Renal cortical epithelial cell (primary cell): ENCODE data around the gene ZCCHC3. TPM values are rescaled to one million over a fixed set of nuclear protein-coding genes. Genes with fewer than 3 reads are reported as not detected.

Experiments used
- DNase-seq: peaks from one replicate; pipeline ENCODE4 v3.0.0-alpha.2; 2011; ENCODE audit warnings: low read depth
- total RNA-seq: library from RNA; depleted of rRNA; stranded (reverse); fragments of >200 nt; gene quantifications from 2 replicates; pipeline ENCODE4 v1.2.3, GENCODE V29; 2014

ZCCHC3 gene
- total RNA-seq, 1 donor from 2014 or later = 14.4 TPM

DNA sequence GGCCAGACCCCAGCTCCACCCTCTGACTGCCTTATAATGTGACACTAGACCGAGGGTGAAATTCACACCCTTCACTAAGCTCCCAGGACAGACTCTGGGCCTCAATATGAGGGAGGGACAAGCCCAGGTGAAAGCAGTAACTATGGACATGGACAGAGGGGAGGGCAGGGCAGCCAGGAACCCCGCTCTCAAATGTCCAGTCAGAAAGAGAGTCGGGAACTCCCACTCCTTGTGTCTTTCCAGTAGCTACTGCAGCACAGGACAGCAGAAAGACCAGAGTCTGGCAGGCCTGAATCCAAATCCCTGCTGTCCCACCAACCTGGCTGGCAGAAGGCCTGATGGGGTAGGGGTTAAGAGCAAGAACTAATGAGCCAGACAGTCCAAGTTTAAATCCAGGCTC, 13.2 kb upstream of the ZCCHC3 start:
- DNase-seq = no peak

GRCh38 chr20:286508-286907, 10.9 kb upstream of the ZCCHC3 start:
- no peak for DNase-seq

GRCh38 chr20:288956-289692, 8.2 kb upstream of the ZCCHC3 start:
- DNase-seq = no peak

GRCh38 chr20:289693-290083, 7.7 kb upstream of the ZCCHC3 start:
- DNase-seq = peak; percentile 13

GRCh38 chr20:290084-290831, 7.1 kb upstream of the ZCCHC3 start, which contains the start of gene C20orf96:
Gene C20orf96, minus strand, starts transcription at chr20:290750. Its CDS starts 140 bp downstream, at chr20:290610.
- peak; percentile 89 for DNase-seq

DNA sequence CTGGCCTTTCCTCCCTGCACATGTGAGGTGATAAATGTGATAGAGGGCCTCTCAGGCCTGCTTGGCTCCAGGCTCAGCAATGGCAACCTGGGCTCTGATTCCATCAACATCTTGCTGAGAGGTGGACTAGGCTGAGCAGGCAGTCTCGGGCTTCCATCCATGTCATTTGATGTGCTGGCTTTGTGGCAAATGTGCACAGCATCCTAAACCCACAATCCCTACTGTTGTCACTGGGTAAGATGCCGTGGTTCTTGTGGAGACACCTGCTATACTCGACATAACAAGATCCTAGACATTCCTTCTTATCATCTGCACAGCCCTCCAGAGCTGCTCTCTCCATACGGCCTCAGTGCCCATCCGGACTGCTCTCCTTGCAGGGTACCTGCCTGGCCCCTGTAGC, 2.8 kb upstream of the ZCCHC3 start:
- no peak for DNase-seq

DNA sequence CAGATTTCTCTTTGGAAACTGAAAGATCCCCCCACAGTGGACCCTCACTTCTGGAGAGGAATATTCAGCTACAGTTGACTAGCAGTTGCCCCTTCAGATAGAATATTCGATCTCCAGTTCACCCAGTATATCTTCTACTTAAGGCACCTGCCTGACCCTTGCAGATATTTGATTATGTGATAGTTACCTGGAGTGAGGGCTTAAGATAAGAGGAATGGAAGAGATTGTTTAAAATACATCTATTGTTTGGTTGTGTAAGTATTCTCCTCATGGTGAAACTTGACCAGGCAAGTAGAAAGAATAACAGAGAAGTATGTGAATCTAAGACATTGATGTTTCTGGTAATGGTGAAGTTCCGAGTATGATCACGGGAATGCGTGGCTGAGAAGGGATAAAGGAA, 1.6 kb upstream of the ZCCHC3 start:
- DNase-seq = no peak

- peak; percentile 47 for DNase-seq
Observed at GRCh38 chr20:297925-298775, 780 bp downstream of the ZCCHC3 start.

DNA sequence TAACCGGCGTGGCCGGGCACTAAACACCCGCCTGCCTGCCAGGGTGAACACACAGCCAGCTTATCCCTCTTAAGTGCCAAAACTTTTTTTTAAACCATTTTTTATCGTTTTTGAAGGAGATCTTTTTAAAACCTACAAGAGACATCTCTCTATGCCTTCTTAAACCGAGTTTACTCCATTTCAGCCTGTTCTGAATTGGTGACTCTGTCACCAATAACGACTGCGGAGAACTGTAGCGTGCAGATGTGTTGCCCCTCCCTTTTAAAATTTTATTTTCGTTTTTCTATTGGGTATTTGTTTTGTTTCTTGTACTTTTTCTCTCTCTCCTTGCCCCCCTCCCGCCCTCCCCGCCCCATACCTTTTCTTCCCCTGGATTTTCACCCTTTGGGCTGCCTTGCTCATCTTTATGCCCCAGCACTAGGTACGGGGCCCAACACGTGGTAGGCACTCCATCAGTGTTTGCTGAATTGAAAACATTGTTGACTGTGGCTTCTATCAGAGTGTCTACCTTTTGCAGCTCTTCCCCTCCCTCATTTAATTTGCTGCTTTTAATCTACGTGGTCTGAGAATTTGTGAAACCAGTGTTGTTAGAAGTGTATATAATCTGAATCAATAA, 1.5 kb downstream of the ZCCHC3 start:
- DNase-seq = no peak

DNA sequence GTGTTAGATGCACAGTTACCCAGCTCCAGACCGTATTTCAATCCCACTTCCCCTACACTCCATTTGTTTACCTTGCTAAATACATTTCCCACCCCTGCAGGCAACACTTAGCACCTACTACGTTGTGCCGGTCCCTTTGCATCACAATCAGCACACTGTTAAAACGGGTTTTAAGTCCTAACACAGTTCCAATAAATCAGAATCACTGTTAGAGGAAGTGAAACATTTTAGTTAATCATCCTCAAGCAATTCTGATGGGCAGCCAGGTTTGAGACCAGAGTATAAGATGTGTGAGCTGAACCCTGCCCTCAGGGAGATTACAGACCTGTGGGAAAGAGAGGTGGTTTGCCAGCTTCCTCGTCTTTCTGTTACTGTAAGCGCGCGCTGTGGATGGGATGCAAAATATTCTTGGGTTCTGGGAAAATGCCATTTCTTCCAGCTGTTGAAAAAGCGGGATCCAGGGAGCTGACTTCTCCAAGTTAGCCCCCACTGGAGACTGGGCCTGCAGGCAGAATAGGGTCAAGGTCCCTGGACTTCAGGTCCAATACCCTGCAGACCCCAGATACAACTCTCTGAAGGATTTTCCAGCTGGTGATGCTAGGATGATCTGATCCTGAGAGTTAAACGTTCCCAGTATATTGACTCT, 3.1 kb downstream of the ZCCHC3 start:
- peak; percentile 16 for DNase-seq

- no peak for DNase-seq
Observed at GRCh38 chr20:301886-302848, 4.8 kb downstream of the ZCCHC3 start.

- no peak for DNase-seq
Observed at GRCh38 chr20:305745-306144, 8.4 kb downstream of the ZCCHC3 start.

- no peak for DNase-seq
Observed at GRCh38 chr20:308427-309038, 11.2 kb downstream of the ZCCHC3 start.

GRCh38 chr20:309306-309840, 12.0 kb downstream of the ZCCHC3 start:
- peak; percentile 44 for DNase-seq

GRCh38 chr20:309841-310644, 12.7 kb downstream of the ZCCHC3 start:
- DNase-seq = peak; percentile 95

DNA sequence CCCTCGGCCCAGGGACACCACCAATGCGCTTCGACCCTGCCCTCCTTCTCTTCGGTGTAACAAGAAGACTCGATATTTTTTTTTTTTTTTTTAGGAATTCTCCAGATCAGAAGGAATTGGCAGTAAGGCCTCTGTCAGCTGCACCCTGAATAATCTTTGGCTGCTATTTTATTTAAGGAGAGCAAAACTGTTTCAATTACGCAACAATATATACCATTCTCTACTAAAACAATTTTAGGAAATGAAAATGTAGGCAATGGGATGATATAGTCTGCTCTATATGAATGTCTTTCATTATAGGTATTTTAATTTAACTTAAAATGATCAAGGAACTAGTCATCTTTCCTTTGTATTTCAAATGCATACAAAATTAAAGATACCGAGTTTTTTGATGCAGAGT, 13.3 kb downstream of the ZCCHC3 start:
- no peak for DNase-seq

- no peak for DNase-seq
Observed at GRCh38 chr20:311609-312008, 14.2 kb downstream of the ZCCHC3 start.

- DNase-seq = no peak
Observed at GRCh38 chr20:312067-312466, 14.7 kb downstream of the ZCCHC3 start.

DNA sequence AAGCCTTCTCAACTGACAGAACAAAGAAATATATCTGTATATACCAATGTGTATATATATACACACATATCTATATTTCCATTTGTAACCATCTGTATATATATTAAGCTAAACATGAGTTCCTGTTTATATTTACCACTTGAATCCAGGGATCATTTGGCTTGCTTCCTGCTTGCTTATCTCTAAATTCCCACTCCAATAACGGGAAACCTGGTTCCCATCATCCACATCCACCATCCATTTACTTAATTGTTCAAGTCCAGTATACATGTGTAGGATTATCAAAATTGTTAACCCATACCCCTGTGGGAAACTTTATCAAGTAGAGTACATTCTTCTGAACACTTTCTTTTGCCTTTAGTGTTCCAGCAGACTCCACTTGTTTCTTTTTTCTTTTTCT, 15.5 kb downstream of the ZCCHC3 start:
- DNase-seq = no peak
